ENCODE measurements around the gene TRIM7. TPM values are rescaled to one million over a fixed set of nuclear protein-coding genes. Genes with fewer than 3 reads are reported as not detected.

The TRIM7 gene
- total RNA-seq, 2 donors from 2014 or later: 11.5 to 17.9 TPM

GRCh38 chr5:181232593-181232992 lies 27.6 kb upstream of the TRIM7 start:
- H3K9me3 ChIP-seq: no peaks in the 10 kb centered on the region
- ATAC-seq: no peak
- H3K27ac ChIP-seq: no peak overlapping the region
- H3K4me1 ChIP-seq: no peaks in the 10 kb centered on the region
- H3K27me3 ChIP-seq: no peaks in the 10 kb centered on the region
- no peak for DNase-seq
- peaks cover 0 to 25% of the 10 kb centered on the region in 2 donors for H3K36me3 ChIP-seq (replicated peaks in 1 of 2; ENCODE audit: insufficient read depth in 1 of 2, low read depth in 2 of 2)
- 87 to 88% methylated on average over 17 of the region's 18 CpGs for WGBS, 2 donors
- intact Hi-C loops (cut with DNase I): no loop called here
- no peak for TF ChIP-seq POLR2A (IDR thresholded peaks at IDR 0.05)
- no peak for TF ChIP-seq CTCF (IDR thresholded peaks at IDR 0.05)
- no peak overlapping the region for H3K4me3 ChIP-seq

DNA sequence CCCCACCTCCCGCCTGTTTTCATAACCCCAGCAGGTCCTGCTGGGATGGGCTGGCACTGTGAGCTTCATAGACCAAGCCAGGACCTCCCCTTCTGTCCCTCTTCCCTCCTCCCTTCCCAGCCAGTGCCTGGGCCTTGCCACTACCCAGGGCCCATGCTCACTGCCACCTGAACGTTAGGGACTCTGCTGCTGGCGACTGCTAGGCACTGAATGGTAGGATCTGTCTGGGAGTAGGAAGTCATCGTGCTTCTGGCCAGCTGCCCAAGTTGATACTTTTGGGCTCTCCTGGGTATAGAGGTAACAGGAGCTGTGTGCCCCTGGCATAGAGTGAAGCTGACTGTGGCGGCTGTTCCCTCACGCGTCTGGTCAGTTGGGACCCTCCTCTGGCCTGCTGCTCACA lies 26.4 kb upstream of the TRIM7 start:
- Histone ChIP-seq H3K27me3 (no peaks in the 10 kb centered on the region), H3K4me1 (no peaks in the 10 kb centered on the region), H3K36me3 (replicated peaks in 1 of 2; ENCODE audit: insufficient read depth in 1 of 2, low read depth in 2 of 2) (peaks cover 0 to 13% of the 10 kb centered on the region in 2 donors), H3K9me3 (no peaks in the 10 kb centered on the region), H3K4me3 (no peak overlapping the region), H3K27ac (no peak overlapping the region)
- WGBS, 2 donors: 71 to 83% methylated on average over 7 of the region's 7 CpGs
- no peak for ATAC-seq
- no peak for DNase-seq
- TF ChIP-seq CTCF (IDR thresholded peaks at IDR 0.05): no peak
- no peak for TF ChIP-seq POLR2A (IDR thresholded peaks at IDR 0.05)
- intact Hi-C loops (cut with DNase I): no loop called here

GRCh38 chr5:181230551-181230950 lies 25.6 kb upstream of the TRIM7 start:
- Histone ChIP-seq H3K9me3 (no peaks in the 10 kb centered on the region), H3K36me3 (replicated peaks in 1 of 2; ENCODE audit: insufficient read depth in 1 of 2, low read depth in 2 of 2) (peaks cover 0 to 6% of the 10 kb centered on the region in 2 donors), H3K4me1 (peaks cover 3% of the 10 kb centered on the region), H3K27me3 (no peaks in the 10 kb centered on the region), H3K27ac (no peak overlapping the region), H3K4me3 (no peak overlapping the region)
- 88 to 90% methylated on average over 6 of the region's 6 CpGs for WGBS, 2 donors
- no peak for ATAC-seq
- no peak for TF ChIP-seq CTCF (IDR thresholded peaks at IDR 0.05)
- TF ChIP-seq POLR2A (IDR thresholded peaks at IDR 0.05): no peak
- intact Hi-C loops (cut with DNase I): no loop called here
- no peak for DNase-seq

DNA sequence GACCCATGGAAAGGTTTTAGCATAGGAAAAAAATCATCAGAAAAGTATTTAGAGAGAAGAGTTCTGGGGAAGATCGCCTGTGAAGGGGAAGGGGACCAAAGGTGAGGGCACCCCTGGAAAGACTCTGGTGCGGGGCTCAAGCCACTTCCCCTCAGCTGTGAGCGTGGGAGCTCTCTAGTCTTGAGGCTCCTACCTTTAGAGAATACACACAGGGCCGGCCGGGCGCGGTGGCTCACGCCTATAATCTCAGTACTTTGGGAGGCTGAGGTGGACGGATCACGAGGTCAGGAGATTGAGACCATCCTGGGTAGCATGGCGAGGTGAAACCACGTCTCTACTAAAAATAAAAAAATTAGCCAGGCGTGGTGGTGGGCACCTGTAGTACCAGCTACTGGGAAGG lies 25.0 kb upstream of the TRIM7 start:
- no peak for DNase-seq
- Histone ChIP-seq H3K4me3 (no peak overlapping the region), H3K4me1 (peaks cover 9% of the 10 kb centered on the region), H3K27me3 (no peaks in the 10 kb centered on the region), H3K36me3 (replicated peaks in 1 of 2; ENCODE audit: insufficient read depth in 1 of 2, low read depth in 2 of 2) (peaks cover 0 to 6% of the 10 kb centered on the region in 2 donors), H3K9me3 (no peaks in the 10 kb centered on the region), H3K27ac (no peak overlapping the region)
- WGBS, 2 donors: 93 to 94% methylated on average over 13 of the region's 13 CpGs
- intact Hi-C loops (cut with DNase I): no loop called here
- no peak for ATAC-seq
- TF ChIP-seq CTCF (IDR thresholded peaks at IDR 0.05): no peak
- TF ChIP-seq POLR2A (IDR thresholded peaks at IDR 0.05): no peak

- DNase-seq (no peak), ATAC-seq (no peak)
- Histone ChIP-seq H3K9me3 (no peaks in the 10 kb centered on the region), H3K27ac (peak overlapping the region in 3 of 4 donors; percentile 95 to 97 (median 97)), H3K4me1 (peaks cover 30% of the 10 kb centered on the region), H3K4me3 (peak overlapping the region in 1 of 2 donors; percentile 89), H3K27me3 (no peaks in the 10 kb centered on the region), H3K36me3 (replicated peaks in 1 of 2; ENCODE audit: insufficient read depth in 1 of 2, low read depth in 2 of 2) (no peaks in the 10 kb centered on the region)
- intact Hi-C loops (cut with DNase I): no loop called here
- TF ChIP-seq CTCF (IDR thresholded peaks at IDR 0.05) (no peak), POLR2A (IDR thresholded peaks at IDR 0.05) (no peak)
- WGBS, 2 donors: 68 to 69% methylated on average over 18 to 21 of the region's 22 CpGs
Measured at GRCh38 chr5:181224390-181225229, 19.6 kb upstream of the TRIM7 start.

Measured in body of pancreas (tissue), 4 donors.